Measurements from ENCODE around the gene SLF2. TPM values are rescaled to one million over a fixed set of nuclear protein-coding genes. Genes with fewer than 3 reads are reported as not detected.

The SLF2 gene
- total and polyA plus RNA-seq, 9 of the 15 experiments (the other 6 are each of a cell fraction or from before 2014, with no cell fraction given), result 1.7 to 18.4 (median 7.8) TPM

DNA sequence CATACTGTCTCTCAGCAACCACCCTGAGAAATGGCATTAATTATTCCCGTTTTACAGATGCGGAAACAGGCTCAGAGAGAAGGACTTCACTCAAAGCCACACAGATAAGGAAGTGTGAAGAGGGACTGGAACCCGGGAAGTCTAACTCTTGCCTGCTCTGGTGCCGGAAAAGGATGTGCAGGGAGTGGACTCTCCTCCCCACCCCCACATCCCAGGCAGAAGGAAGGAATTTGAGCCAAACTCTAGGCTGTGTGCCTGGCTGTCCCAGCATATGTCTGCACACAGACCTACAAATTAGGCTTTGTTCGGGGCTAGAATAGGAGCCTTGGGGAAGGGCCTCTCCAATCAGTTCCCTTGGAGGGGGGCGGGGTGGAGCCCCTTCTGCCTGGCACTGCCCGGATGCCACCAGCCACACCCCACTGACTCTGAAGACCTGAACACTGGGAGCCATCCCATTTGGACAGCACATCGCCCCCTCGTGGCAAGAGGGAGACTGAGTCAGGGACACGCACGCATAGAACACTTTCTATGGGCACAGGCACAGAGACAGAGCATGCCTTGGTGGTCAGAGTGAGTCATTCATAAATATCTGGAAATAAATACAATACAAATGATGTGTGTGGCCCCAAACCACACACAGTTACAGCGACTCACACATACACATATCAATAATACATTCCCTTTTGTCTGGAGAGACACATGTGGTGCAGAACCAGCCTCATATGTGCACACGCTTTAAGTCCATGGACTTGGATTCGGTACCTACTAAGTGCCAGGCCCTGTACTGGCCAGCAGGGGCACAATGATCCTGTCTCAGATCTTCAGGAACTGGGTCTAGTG, 100.0 kb downstream of the SLF2 start (continued):
- TF ChIP-seq CTCF (IDR thresholded peaks at IDR 0.05 in 2 of 3, conservative IDR thresholded peaks at IDR 0.05 in 1 of 3; ENCODE audit: insufficient read depth in 2 of 3, low read depth in 1 of 3, low read length in 3 of 3), result peak; percentile 69 to 82 (median 72)
- TF ChIP-seq SMC3 (conservative IDR thresholded peaks at IDR 0.05; ENCODE audit: insufficient read depth, low read depth, low read length), result 0 out of 2 replicates have a peak, but pooled peaks have one; percentile 25
- TF ChIP-seq MYNN (IDR thresholded peaks at IDR 0.05), result peak; percentile 45; the same call in 1 of the 2 replicates
- TF ChIP-seq MYNN (CRISPR knock-in tag; IDR thresholded peaks at IDR 0.05), result no peak

DNA sequence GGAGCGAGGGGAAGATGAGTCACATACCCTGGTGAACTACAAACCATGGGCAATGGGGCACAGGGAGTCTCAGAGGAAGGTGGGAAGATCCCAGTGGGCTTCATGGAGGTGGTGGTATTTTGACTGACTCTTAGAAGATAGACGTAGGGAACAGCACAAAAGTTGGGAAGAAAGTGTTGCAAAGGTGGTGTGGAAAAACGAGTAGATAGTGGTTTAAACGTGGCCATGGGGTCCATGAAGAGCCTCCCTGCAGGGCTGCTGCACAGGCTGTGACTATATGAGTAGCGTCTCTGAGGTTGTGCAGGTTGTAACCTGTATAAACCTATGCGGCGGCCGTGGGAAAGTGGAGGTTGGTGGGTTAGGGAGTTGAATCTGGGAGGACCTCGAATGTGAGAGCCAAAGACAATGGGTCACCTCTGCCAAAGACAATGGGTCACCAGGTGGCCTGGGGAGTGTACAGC, 100.6 kb downstream of the SLF2 start:
- Histone ChIP-seq H2AFZ (ENCODE audit: low read depth, low read length) (no peak overlapping the region), H3K27ac (ENCODE audit: extremely low read depth, low read depth, low read length) (no peak overlapping the region), H3K9ac (ENCODE audit: insufficient read depth in 1 of 2, low read depth in 2 of 2, low read length in 2 of 2) (no peak overlapping the region), H3K36me3 (ENCODE audit: control insufficient read depth, insufficient read depth, low read length) (no peaks in the 10 kb centered on the region), H3K9me3 (replicated peaks; ENCODE audit: control insufficient read depth, insufficient read depth, low read depth, low read length) (no peaks in the 10 kb centered on the region), H3K9me1 (ENCODE audit: control insufficient read depth, insufficient read depth, low read length) (no peaks in the 10 kb centered on the region), H3K27me3 (ENCODE audit: control insufficient read depth in 2 of 2, insufficient read depth in 2 of 2, low read length in 2 of 2) (no peaks in the 10 kb centered on the region), H3K4me3 (no peak overlapping the region), H4K20me1 (replicated peaks; ENCODE audit: control insufficient read depth, insufficient read depth, low read length) (no peaks in the 10 kb centered on the region), H3K4me2 (ENCODE audit: insufficient read depth, low read length) (no peak overlapping the region), H3K4me1 (replicated peaks in 1 of 2; ENCODE audit: control insufficient read depth in 2 of 2, insufficient read depth in 2 of 2, low read length in 2 of 2) (peaks cover 14 to 40% of the 10 kb centered on the region in 2 experiments; a peak in 4 of 5 replicates), H3K79me2 (ENCODE audit: control insufficient read depth, insufficient read depth, low read length) (no peaks in the 10 kb centered on the region)
- BruUV-seq (replicated peaks), result no TSS peak
- WGBS (ENCODE audit: insufficient coverage, low coverage, missing lambda C conversion rate), result 37% methylated on average over 9 of the region's 9 CpGs
- FAIRE-seq (peak; percentile 48), ATAC-seq (no peak), DNase-seq (ENCODE audit: extremely low read depth in 1 of 4, low spot score in 3 of 4) (no peak)
- in situ Hi-C loops (cut with MboI), result loop anchor here (10.0 kb wide), 1 partner anchor 459 kb away; no protein-coding TSS in a partner anchor
- ChIA-PET CTCF (ENCODE audit: low intra/inter-chr PET ratio) (interaction anchor here (5.8 kb wide), 1 partner anchor 17 kb away, joined by 150 read pairs; the partner anchor contains the start of gene LZTS2), POLR2A (no interaction called here)
- TF ChIP-seq SMARCA5 (IDR thresholded peaks at IDR 0.05) (no peak), GATA2 (CRISPR knock-in tag; IDR thresholded peaks at IDR 0.05) (no peak), EHMT2 (IDR thresholded peaks at IDR 0.05) (no peak), HMGN3 (IDR thresholded peaks at IDR 0.05; ENCODE audit: borderline replicate concordance, extremely low read depth, insufficient read length, low read depth, low read length) (no peak), CBX3 (IDR thresholded peaks at IDR 0.05; ENCODE audit: borderline replicate concordance in 1 of 2, low read length in 2 of 2) (no peak), ZFP36 (IDR thresholded peaks at IDR 0.05; ENCODE audit: low read depth, low read length, partially characterized antibody) (peak; percentile 82), GTF2E2 (tag; IDR thresholded peaks at IDR 0.05) (no peak)
- intact Hi-C loops (cut with micrococcal nuclease), result loop anchor here (10.0 kb wide), 1 partner anchor 51 kb away; the partner anchor contains the start of gene KAZALD1
